HL-60 (cell line): ENCODE results near the gene AHI1.

Experiments used
- DNase-seq, 2 experiments: peaks; one replicate each; pipeline ENCODE4 v3.0.0-alpha.2; 2010 to 2020; ENCODE audit warnings: low read depth in 1 of 2, low spot score in 1 of 2
- H3K27ac ChIP-seq: fragments of 250-450 bp; sonication (Bioruptor Pico); replicated peaks from 2 replicates; pipeline ENCODE4 v1.5.1; 2020; ENCODE audit warnings: mild to moderate bottlenecking, moderate library complexity
- H3K27me3 ChIP-seq: fragments of 250-450 bp; sonication (Bioruptor Pico); 2 replicates; pipeline ENCODE4 v1.5.1; 2021; ENCODE audit warnings: mild to moderate bottlenecking, moderate library complexity; ENCODE audit not compliant: insufficient read depth, poor library complexity, severe bottlenecking
- H3K4me3 ChIP-seq: replicated peaks from 2 replicates; pipeline ENCODE4 v1.5.1; 2011; ENCODE audit warnings: mild to moderate bottlenecking, control low read depth, low read length; ENCODE audit not compliant: insufficient read depth
- CTCF ChIP-seq: IDR thresholded peaks from one replicate; pipeline ENCODE4 v1.5.1; 2011; ENCODE audit warnings: low read length, control low read depth, inconsistent platforms; ENCODE audit not compliant: insufficient read depth
- GABPA ChIP-seq: IDR thresholded peaks from 2 replicates; pipeline ENCODE4 v1.6.1; 2012; ENCODE audit warnings: low read depth
- POLR2AphosphoS5 ChIP-seq: IDR thresholded peaks from 2 replicates; pipeline ENCODE4 v1.6.1; 2012; ENCODE audit warnings: low read depth
- REST ChIP-seq: IDR thresholded peaks from 2 replicates; pipeline ENCODE4 v1.6.1; 2012; ENCODE audit warnings: low read depth; ENCODE audit not compliant: insufficient replicate concordance
- SPI1 ChIP-seq: IDR thresholded peaks from 2 replicates; pipeline ENCODE4 v1.6.1; 2012; ENCODE audit warnings: low read depth, mild to moderate bottlenecking, borderline replicate concordance

Gene AHI1

GRCh38 chr6:135402311-135402710 lies 95.2 kb downstream of the AHI1 start:
- TF ChIP-seq REST = no peak
- no peak for TF ChIP-seq GABPA
- no peak for TF ChIP-seq SPI1
- no peak for TF ChIP-seq POLR2AphosphoS5
- TF ChIP-seq CTCF = no peak
- no peak for DNase-seq
- H3K27me3 ChIP-seq = no peaks in the 10 kb centered on the region
- H3K4me3 ChIP-seq = no peak overlapping the region
- no peak overlapping the region for H3K27ac ChIP-seq

- peak; percentile 72 to 79 for DNase-seq
- peak; percentile 13 for TF ChIP-seq REST
- peak; percentile 17; the same call in 1 of the 2 replicates for TF ChIP-seq GABPA
- TF ChIP-seq CTCF = no peak
Observed at GRCh38 chr6:135397172-135397952, 100.2 kb downstream of the AHI1 start.

GRCh38 chr6:135395136-135395535 lies 102.4 kb downstream of the AHI1 start:
- no peak for TF ChIP-seq SPI1
- no peak for TF ChIP-seq GABPA
- no peak for TF ChIP-seq REST
- TF ChIP-seq CTCF = no peak
- no peak for TF ChIP-seq POLR2AphosphoS5
- no peak overlapping the region for H3K27ac ChIP-seq
- DNase-seq = peak in 1 of 2 experiments; percentile 33
- H3K27me3 ChIP-seq = no peaks in the 10 kb centered on the region
- H3K4me3 ChIP-seq = no peak overlapping the region

More at GRCh38 chr6:135397172-135397952, 100.2 kb downstream of the AHI1 start:
- Histone ChIP-seq H3K27ac (peak overlapping the region; percentile 86), H3K4me3 (no peak overlapping the region), H3K27me3 (no peaks in the 10 kb centered on the region)
